Measurements from ENCODE around the gene RGL3. TPM values are rescaled to one million over a fixed set of nuclear protein-coding genes. Genes with fewer than 3 reads are reported as not detected.

Gene RGL3
- total and polyA plus RNA-seq, 9 of the 15 experiments (the other 6 are each of a cell fraction or from before 2014, with no cell fraction given) = 0.12 to 0.61 (median 0.32) TPM; not detected in 4

- peak overlapping the region; percentile 94 for H3K4me2 ChIP-seq (ENCODE audit: insufficient read depth, low read length)
- no peaks in the 10 kb centered on the region; the same call in 2 of the 3 replicates for H3K36me3 ChIP-seq (ENCODE audit: control insufficient read depth, insufficient read depth, low read length)
- in situ Hi-C loops (cut with MboI) = no loop called here
- no peaks in the 10 kb centered on the region for H3K9me3 ChIP-seq (replicated peaks; ENCODE audit: control insufficient read depth, insufficient read depth, low read depth, low read length)
- ChIA-PET CTCF (ENCODE audit: low intra/inter-chr PET ratio) (no interaction called here), POLR2A (no interaction called here)
- H4K20me1 ChIP-seq (replicated peaks; ENCODE audit: control insufficient read depth, insufficient read depth, low read length) = no peaks in the 10 kb centered on the region
- peaks cover 6% of the 10 kb centered on the region; the same call in 1 of the 3 replicates for H3K79me2 ChIP-seq (ENCODE audit: control insufficient read depth, insufficient read depth, low read length)
- peaks cover 27 to 64% of the 10 kb centered on the region in 2 experiments for H3K4me1 ChIP-seq (replicated peaks in 1 of 2; ENCODE audit: control insufficient read depth in 2 of 2, insufficient read depth in 2 of 2, low read length in 2 of 2)
- peak overlapping the region; percentile 57 for H3K4me3 ChIP-seq
- ATAC-seq (no peak), FAIRE-seq (no peak), DNase-seq (ENCODE audit: extremely low read depth in 1 of 4, low spot score in 3 of 4) (no peak)
- H3K9ac ChIP-seq (ENCODE audit: insufficient read depth in 1 of 2, low read depth in 2 of 2, low read length in 2 of 2) = peak overlapping the region; percentile 51 to 91; a peak in 3 of 4 replicates
- 76% methylated on average over 4 of the region's 6 CpGs for WGBS (ENCODE audit: insufficient coverage, low coverage, missing lambda C conversion rate)
- H2AFZ ChIP-seq (ENCODE audit: low read depth, low read length) = peak overlapping the region; percentile 70; the same call in 1 of the 2 replicates
- no peaks in the 10 kb centered on the region for H3K27me3 ChIP-seq (ENCODE audit: control insufficient read depth in 2 of 2, insufficient read depth in 2 of 2, low read length in 2 of 2)
- no peak overlapping the region; the same call in 2 of the 3 replicates for H3K27ac ChIP-seq (ENCODE audit: extremely low read depth, low read depth, low read length)
- BruUV-seq (replicated peaks) = TSS peak; percentile 64
- no peaks in the 10 kb centered on the region for H3K9me1 ChIP-seq (ENCODE audit: control insufficient read depth, insufficient read depth, low read length)
- TF ChIP-seq CREB3 (tag; conservative IDR thresholded peaks at IDR 0.05; ENCODE audit: low read depth) (no peak), SMARCA5 (IDR thresholded peaks at IDR 0.05) (peak; percentile 35; the same call in 1 of the 2 replicates), PREB (CRISPR knock-in tag; IDR thresholded peaks at IDR 0.05) (no peak), USF1 (CRISPR knock-in tag; IDR thresholded peaks at IDR 0.05) (peak; percentile 36; the same call in 1 of the 2 replicates), MLLT1 (IDR thresholded peaks at IDR 0.05) (0 out of 4 replicates have a peak, but pooled peaks have one; percentile 0 to 9), ATF1 (CRISPR knock-in tag; IDR thresholded peaks at IDR 0.05) (no peak), ATF1 (tag; IDR thresholded peaks at IDR 0.05) (0 out of 2 replicates have a peak, but pooled peaks have one; percentile 16), DLX4 (CRISPR knock-in tag; IDR thresholded peaks at IDR 0.05) (no peak), HDAC1 (IDR thresholded peaks at IDR 0.05) (peak in 1 of 2 experiments; percentile 13; a peak in 1 of 4 replicates), ZBTB17 (CRISPR knock-in tag; IDR thresholded peaks at IDR 0.05) (no peak), TOE1 (IDR thresholded peaks at IDR 0.05; ENCODE audit: borderline replicate concordance) (peak; percentile 4; the same call in 1 of the 2 replicates), TOE1 (CRISPR knock-in tag; IDR thresholded peaks at IDR 0.05; ENCODE audit: borderline replicate concordance, low read depth) (no peak), ZNF717 (CRISPR knock-in tag; IDR thresholded peaks at IDR 0.05) (no peak), HLTF (IDR thresholded peaks at IDR 0.05) (0 out of 2 replicates have a peak, but pooled peaks have one; percentile 1), NR2C1 (IDR thresholded peaks at IDR 0.05) (no peak), NR2C1 (tag; IDR thresholded peaks at IDR 0.05) (no peak), SNRNP70 (optimal IDR thresholded peaks at IDR 0.05; ENCODE audit: low read depth, low read length) (no peak)
- intact Hi-C loops (cut with micrococcal nuclease) = no loop called here
Observed at GRCh38 chr19:11356074-11356397, 63.1 kb downstream of the RGL3 start.
